Skin epidermis (tissue), 12 donors: ENCODE measurements around the gene PRR9.

Source experiments
- H3K27ac ChIP-seq, 21 experiments: fragments of 200-600 bp; sonication (generic) in 11 of 21; one replicate each; pipeline ENCODE4 v1.5.0; 2020; ENCODE audit warnings: mild to moderate bottlenecking in 3 of 21, inconsistent platforms in 2 of 21, moderate library complexity in 2 of 21
- H3K4me3 ChIP-seq, 7 experiments: fragments of 200-600 bp; sonication (generic) in 2 of 7; one replicate each; pipeline ENCODE4 v1.5.0; 2020; ENCODE audit warnings: inconsistent platforms in 2 of 7, mild to moderate bottlenecking in 2 of 7, moderate library complexity in 1 of 7

Gene PRR9

GRCh38 chr1:153261281-153262069 is 44.1 kb downstream of the PRR9 start:
- peak overlapping the region; percentile 36 to 60 (median 45) for H3K4me3 ChIP-seq
- H3K27ac ChIP-seq, result peak overlapping the region in 12 of 21 experiments; percentile 6 to 63 (median 42)

- Histone ChIP-seq H3K27ac (peak overlapping the region in 4 of 21 experiments; percentile 12 to 59 (median 46)), H3K4me3 (peak overlapping the region; percentile 36 to 60 (median 45))
Observed at GRCh38 chr1:153262070-153262366, 44.6 kb downstream of the PRR9 start.

- no peak overlapping the region for H3K27ac ChIP-seq
- peak overlapping the region in 1 of 7 experiments; percentile 60 for H3K4me3 ChIP-seq
Observed at GRCh38 chr1:153262462-153263157, 45.2 kb downstream of the PRR9 start.

GRCh38 chr1:153265457-153265856 is 48.1 kb downstream of the PRR9 start:
- H3K4me3 ChIP-seq, result no peak overlapping the region
- no peak overlapping the region for H3K27ac ChIP-seq
